Measurements from ENCODE around the gene BEND6.
"Not testable (repeated sequence)": the region's sequence is repeated elsewhere in the genome, so short reads cannot be mapped to it uniquely, and the experiment has no call there.

BEND6 gene

DNA sequence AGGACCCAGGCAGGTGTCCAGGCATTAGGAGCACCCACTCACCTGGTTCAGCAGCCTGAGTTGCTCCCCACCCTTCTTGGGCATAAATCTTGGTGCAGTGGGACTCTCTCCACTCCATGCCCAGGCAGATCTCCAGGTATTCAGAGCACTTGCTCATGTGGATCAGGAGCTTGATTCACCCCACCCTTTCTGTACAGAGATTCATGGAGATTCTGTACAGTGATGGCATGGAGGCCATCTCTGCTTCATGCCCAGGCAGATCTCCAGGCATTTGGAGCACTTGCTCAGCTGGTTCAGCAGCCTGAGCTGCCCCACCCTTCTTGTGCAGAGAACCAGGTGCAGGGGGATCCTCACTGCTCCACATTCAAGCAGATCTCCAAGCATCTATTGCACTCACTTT lies 44.1 kb downstream of the BEND6 start:
- Mint-ChIP-seq H3K9me3 (peaks cover 18% of the 10 kb centered on the region), H3K27ac (no peak overlapping the region), H3K36me3 (ENCODE audit: low read depth) (peaks cover 5% of the 10 kb centered on the region), H3K27me3 (ENCODE audit: low read depth, poor library complexity) (peaks cover 4% of the 10 kb centered on the region), H3K4me1 (no peaks in the 10 kb centered on the region), H3K4me3 (no peak overlapping the region)
- TF ChIP-seq, protein P1, sequence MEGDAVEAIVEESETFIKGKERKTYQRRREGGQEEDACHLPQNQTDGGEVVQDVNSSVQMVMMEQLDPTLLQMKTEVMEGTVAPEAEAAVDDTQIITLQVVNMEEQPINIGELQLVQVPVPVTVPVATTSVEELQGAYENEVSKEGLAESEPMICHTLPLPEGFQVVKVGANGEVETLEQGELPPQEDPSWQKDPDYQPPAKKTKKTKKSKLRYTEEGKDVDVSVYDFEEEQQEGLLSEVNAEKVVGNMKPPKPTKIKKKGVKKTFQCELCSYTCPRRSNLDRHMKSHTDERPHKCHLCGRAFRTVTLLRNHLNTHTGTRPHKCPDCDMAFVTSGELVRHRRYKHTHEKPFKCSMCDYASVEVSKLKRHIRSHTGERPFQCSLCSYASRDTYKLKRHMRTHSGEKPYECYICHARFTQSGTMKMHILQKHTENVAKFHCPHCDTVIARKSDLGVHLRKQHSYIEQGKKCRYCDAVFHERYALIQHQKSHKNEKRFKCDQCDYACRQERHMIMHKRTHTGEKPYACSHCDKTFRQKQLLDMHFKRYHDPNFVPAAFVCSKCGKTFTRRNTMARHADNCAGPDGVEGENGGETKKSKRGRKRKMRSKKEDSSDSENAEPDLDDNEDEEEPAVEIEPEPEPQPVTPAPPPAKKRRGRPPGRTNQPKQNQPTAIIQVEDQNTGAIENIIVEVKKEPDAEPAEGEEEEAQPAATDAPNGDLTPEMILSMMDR (IDR thresholded peaks at IDR 0.05), result no peak
- DNase-seq, result no peak

DNA sequence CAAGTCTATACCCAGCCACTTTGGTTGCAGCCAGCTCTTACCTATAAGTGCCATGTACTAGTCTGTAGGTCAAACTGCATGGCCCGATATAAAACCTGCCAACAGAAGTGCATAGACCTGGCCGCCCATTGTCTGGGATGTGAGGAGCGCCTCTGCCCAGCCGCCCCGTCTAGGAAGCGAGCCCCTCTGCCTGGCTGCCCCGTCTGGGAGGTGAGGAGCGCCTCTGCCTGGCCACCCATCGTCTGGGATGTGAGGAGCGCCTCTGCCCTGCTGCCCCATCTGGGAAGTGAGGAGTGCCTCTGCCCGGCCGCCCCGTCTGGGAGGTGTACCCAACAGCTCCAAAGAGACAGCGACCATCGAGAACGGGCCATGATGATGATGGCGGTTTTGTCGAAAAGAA lies 44.8 kb downstream of the BEND6 start:
- not testable (repeated sequence) for H3K36me3 Mint-ChIP-seq (ENCODE audit: low read depth); H3K27ac Mint-ChIP-seq; H3K27me3 Mint-ChIP-seq (ENCODE audit: low read depth, poor library complexity); DNase-seq; H3K4me1 Mint-ChIP-seq; H3K4me3 Mint-ChIP-seq
- peaks cover 18% of the 10 kb centered on the region for H3K9me3 Mint-ChIP-seq

DNA sequence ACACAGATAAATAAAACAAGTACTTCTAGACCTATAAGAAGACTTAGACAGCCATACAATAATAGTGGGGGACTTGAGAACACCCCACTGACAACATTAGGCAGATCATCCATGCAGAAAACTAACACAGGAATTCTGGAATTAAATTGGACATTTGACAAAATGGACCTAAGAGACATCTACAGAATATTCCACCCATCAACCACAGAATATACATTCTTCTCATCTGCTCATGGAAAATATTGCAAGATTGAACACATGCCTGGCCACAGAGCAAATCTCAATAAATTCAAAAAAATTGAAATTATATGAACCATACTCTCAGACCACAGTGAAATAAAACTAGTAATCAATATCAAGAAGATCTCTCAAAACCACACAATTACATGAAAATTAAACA lies 47.3 kb downstream of the BEND6 start:
- TF ChIP-seq, protein P1 (IDR thresholded peaks at IDR 0.05), result no peak
- Mint-ChIP-seq H3K4me3 (no peak overlapping the region), H3K36me3 (ENCODE audit: low read depth) (peaks cover 5% of the 10 kb centered on the region), H3K4me1 (no peaks in the 10 kb centered on the region), H3K27me3 (ENCODE audit: low read depth, poor library complexity) (peaks cover 6% of the 10 kb centered on the region), H3K27ac (no peak overlapping the region), H3K9me3 (peaks cover 18% of the 10 kb centered on the region)
- DNase-seq, result no peak

DNA sequence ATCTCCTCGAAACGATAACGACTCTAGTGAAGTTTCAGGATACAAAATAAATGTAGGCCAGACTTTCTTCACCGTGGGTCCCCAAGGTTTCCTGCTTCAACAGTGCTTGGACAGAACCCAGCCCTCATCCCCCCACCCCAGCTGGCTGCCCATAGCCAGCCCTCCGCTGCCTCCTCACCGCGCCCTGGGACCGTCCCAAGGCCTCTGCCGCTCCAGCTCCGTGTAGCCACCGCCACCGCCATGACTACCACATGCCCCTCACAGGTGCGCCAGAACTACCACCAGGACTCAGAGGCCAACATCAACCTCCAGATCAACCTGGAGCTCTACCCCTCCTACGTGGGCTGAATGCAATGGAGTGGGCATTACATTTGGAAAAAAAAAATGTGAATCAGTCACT lies 49.4 kb downstream of the BEND6 start:
- DNase-seq, result no peak
- H3K36me3 Mint-ChIP-seq (ENCODE audit: low read depth), result no peaks in the 10 kb centered on the region
- no peak overlapping the region for H3K27ac Mint-ChIP-seq
- peaks cover 6% of the 10 kb centered on the region for H3K27me3 Mint-ChIP-seq (ENCODE audit: low read depth, poor library complexity)
- peaks cover 4% of the 10 kb centered on the region for H3K9me3 Mint-ChIP-seq
- TF ChIP-seq, protein P1 (IDR thresholded peaks at IDR 0.05), result no peak
- no peaks in the 10 kb centered on the region for H3K4me1 Mint-ChIP-seq
- H3K4me3 Mint-ChIP-seq, result no peak overlapping the region

DNA sequence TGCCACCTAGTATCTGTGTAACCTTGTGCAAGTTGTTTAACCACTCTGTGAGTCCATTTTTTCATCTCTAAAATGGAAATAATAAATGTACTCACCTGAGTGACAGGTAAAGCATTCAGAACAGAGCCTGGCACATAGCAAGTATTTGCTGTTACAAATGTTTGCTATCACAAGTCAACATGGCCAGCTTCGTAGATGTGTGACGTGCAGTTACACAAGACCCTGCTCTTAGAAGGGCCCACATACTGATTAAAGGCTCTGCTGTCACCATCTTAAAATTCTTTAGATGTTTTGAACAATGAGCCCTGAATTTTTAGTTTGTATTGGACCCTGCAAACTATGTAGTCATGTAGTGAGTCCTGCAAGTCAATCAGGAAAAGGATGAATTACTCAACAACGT lies 51.2 kb downstream of the BEND6 start:
- H3K9me3 Mint-ChIP-seq, result no peaks in the 10 kb centered on the region
- no peak overlapping the region for H3K27ac Mint-ChIP-seq
- H3K4me1 Mint-ChIP-seq, result no peaks in the 10 kb centered on the region
- DNase-seq, result no peak
- TF ChIP-seq, protein P1 (IDR thresholded peaks at IDR 0.05), result no peak
- H3K36me3 Mint-ChIP-seq (ENCODE audit: low read depth), result no peaks in the 10 kb centered on the region
- H3K27me3 Mint-ChIP-seq (ENCODE audit: low read depth, poor library complexity), result peaks cover 2% of the 10 kb centered on the region
- no peak overlapping the region for H3K4me3 Mint-ChIP-seq

DNA sequence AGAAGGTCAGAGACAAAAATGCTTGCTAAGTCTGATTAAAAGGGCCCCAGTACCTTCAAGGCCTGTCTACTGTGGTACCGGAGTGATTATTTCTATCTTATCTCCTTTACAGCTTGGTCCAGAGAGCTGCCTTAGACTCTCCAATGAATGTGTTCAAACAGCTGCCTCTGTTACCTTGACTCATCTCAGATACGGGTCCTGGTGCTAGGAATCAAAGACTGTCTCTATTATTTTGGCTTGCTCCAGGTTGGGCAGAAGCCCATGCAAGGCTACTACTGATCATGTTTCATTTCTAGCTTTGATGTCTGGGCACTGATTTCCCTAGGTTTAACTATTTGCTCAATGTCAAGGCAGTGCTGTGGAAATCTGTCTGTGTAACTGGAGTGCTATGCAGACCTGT lies 53.2 kb downstream of the BEND6 start:
- not testable (repeated sequence) for H3K9me3 Mint-ChIP-seq; H3K27ac Mint-ChIP-seq; H3K4me1 Mint-ChIP-seq; H3K36me3 Mint-ChIP-seq (ENCODE audit: low read depth); H3K4me3 Mint-ChIP-seq; H3K27me3 Mint-ChIP-seq (ENCODE audit: low read depth, poor library complexity); DNase-seq

DNA sequence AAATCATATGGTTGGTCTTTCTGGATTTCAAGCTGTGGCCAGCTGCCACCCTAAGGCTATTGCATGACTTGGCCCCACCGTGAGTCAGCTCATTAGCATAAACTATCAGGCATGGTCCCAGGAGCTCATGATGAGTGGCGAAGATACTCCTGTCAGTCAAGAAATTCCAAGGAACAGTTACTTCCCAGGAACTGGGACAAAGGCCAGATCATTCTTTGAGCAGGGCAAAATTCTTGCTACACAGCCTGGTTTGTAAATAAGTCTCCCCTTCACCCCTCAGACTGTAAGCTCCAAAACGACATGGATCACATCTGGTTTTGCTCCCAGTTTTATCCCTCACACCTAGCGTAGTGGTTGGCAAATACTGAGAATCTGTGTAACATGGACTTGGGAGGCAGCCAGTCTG lies 58.6 kb downstream of the BEND6 start:
- Mint-ChIP-seq H3K27me3 (ENCODE audit: low read depth, poor library complexity) (no peaks in the 10 kb centered on the region), H3K9me3 (no peaks in the 10 kb centered on the region), H3K4me3 (no peak overlapping the region), H3K4me1 (no peaks in the 10 kb centered on the region), H3K36me3 (ENCODE audit: low read depth) (no peaks in the 10 kb centered on the region), H3K27ac (no peak overlapping the region)
- TF ChIP-seq, protein P1 (IDR thresholded peaks at IDR 0.05), result no peak
- DNase-seq, result no peak

All from nephron progenitor cell (in vitro differentiated cells).